Lung (tissue), 12 donors: Measurements from ENCODE around the gene DENND5A. TPM values are rescaled to one million over a fixed set of nuclear protein-coding genes. Genes with fewer than 3 reads are reported as not detected.

Experiments used
- ATAC-seq: fragments of 200-7000 bp; cut with Tn5 transposase; one replicate; pipeline ENCODE4 v1.9.1; 2020; ENCODE audit warnings: moderate number of reproducible peaks; ENCODE audit not compliant: insufficient read depth, low FRiP score
- DNase-seq, 3 donors: peaks; one replicate each; pipeline ENCODE4 v3.0.0-alpha.2; 2013 to 2017
- H3K27ac ChIP-seq, 2 donors: one replicate each; pipeline ENCODE4 v1.5.1; 2013; ENCODE audit warnings: mild to moderate bottlenecking in 2 of 2, moderate library complexity in 2 of 2, control low read depth in 1 of 2, inconsistent platforms in 1 of 2, low read depth in 1 of 2, low read length in 1 of 2
- H3K27me3 ChIP-seq, 3 donors: one replicate each; pipeline ENCODE4 v1.5.1; 2013; ENCODE audit warnings: low read length in 2 of 3; ENCODE audit not compliant: control insufficient read depth in 3 of 3, insufficient read depth in 3 of 3
- H3K36me3 ChIP-seq, 4 donors: one replicate each; pipeline ENCODE4 v1.5.1; 2013; ENCODE audit warnings: low read length in 4 of 4, mild to moderate bottlenecking in 1 of 4, moderate library complexity in 1 of 4; ENCODE audit not compliant: control insufficient read depth in 4 of 4, insufficient read depth in 4 of 4
- H3K4me1 ChIP-seq, 5 donors: one replicate each; pipeline ENCODE4 v1.5.1; 2013; ENCODE audit warnings: low read length in 5 of 5, mild to moderate bottlenecking in 2 of 5, moderate library complexity in 1 of 5; ENCODE audit not compliant: control insufficient read depth in 5 of 5, insufficient read depth in 5 of 5
- H3K4me3 ChIP-seq: one replicate; pipeline ENCODE4 v1.5.1; 2013; ENCODE audit warnings: mild to moderate bottlenecking, control low read depth, moderate library complexity
- H3K9ac ChIP-seq, 2 donors: one replicate each; pipeline ENCODE4 v1.5.1; 2013; ENCODE audit warnings: low read length in 2 of 2, control low read depth in 1 of 2; ENCODE audit not compliant: insufficient read depth in 1 of 2
- H3K9me3 ChIP-seq, 4 donors: one replicate each; pipeline ENCODE4 v1.5.1; 2013; ENCODE audit warnings: low read length in 3 of 4, mild to moderate bottlenecking in 1 of 4, moderate library complexity in 1 of 4; ENCODE audit not compliant: control insufficient read depth in 4 of 4, insufficient read depth in 3 of 4
- CTCF ChIP-seq: IDR thresholded peaks from 2 replicates; pipeline ENCODE4 v1.5.1; 2012; ENCODE audit warnings: mild to moderate bottlenecking; ENCODE audit errors: control extremely low read depth, extremely low read depth
- WGBS, 2 donors: extraction: QIAGEN DNeasy Blood & Tissue Kit; methylation state at CpG; one replicate each; pipeline ENCODE4 v1.1.7; 2013; 5-methylcytosine and 5-hydroxymethylcytosine counted together
- polyA plus RNA-seq, 2 donors: library from polyadenylated mRNA; stranded (reverse); fragments of 200-250 nt; gene quantifications; one replicate each; pipeline ENCODE4 v1.2.1, GENCODE V29; 2013
- total RNA-seq, 2 donors: library from RNA; depleted of rRNA in 1 of 2; stranded (reverse); fragments of >200 nt in 1 of 2; gene quantifications; one replicate each; pipeline ENCODE4 v1.2.1, GENCODE V29; 2014 to 2021
- donor health status: control.
- donor health status: control.
- donor health status: Bipolar disorder and iron deficiency.
- donor health status: healthy.
- donor health status: DM: yes; HTN: yes; CAD: no.

The DENND5A gene
- total and polyA plus RNA-seq, 4 donors = 20.8 to 152 (median 112) TPM

DNA sequence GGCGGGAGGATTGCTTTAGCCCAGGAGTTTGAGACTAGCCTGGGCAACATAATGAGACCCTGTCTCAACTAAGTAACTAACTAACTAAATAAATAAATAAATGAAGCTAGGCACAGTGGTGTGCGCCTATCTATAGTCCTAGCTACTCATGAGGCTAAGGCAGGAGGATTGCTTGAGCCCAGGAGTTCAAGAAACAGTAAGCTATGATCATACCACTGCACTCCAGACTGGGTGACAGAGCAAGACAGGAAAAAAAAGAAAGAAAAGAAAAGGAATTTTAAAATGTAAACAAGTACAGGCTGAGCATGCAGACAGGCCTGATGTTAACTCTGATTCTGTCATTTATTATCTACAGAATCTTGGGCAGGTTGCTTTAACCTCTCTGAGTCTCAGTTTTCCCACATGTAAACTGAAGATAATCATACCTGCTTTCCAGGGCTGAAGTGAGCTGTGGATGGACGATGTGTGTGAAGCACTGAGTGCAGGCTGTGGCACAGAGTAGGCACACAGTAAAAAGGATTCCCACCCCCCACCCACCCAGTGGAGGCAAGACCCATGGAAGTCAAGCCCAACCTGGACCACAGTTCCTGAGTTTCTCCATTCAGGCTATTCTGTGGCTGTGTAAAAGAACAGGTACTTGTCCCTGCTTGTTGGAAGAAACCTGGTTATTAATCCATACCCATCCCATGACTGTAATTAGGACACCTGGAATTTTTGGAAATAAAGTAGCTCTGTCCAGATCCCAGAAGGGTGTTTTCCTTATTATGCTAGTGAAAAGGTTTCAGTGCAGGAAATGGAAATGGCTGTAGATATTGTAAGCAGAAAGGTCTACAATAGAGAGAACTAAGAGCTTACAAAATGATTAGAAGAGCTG lies 155.1 kb downstream of the DENND5A start:
- no peak overlapping the region for H3K27ac ChIP-seq
- 94% methylated on average over 3 of the region's 3 CpGs for WGBS, 2 donors
- H3K4me3 ChIP-seq = no peak overlapping the region
- H3K4me1 ChIP-seq = no peaks in the 10 kb centered on the region
- H3K27me3 ChIP-seq = no peaks in the 10 kb centered on the region
- DNase-seq (no peak), ATAC-seq (no peak)
- no peak overlapping the region for H3K9ac ChIP-seq
- no peaks in the 10 kb centered on the region for H3K36me3 ChIP-seq
- TF ChIP-seq CTCF = no peak
- peaks cover 0 to 4% (median 0%) of the 10 kb centered on the region in 4 donors for H3K9me3 ChIP-seq

DNA sequence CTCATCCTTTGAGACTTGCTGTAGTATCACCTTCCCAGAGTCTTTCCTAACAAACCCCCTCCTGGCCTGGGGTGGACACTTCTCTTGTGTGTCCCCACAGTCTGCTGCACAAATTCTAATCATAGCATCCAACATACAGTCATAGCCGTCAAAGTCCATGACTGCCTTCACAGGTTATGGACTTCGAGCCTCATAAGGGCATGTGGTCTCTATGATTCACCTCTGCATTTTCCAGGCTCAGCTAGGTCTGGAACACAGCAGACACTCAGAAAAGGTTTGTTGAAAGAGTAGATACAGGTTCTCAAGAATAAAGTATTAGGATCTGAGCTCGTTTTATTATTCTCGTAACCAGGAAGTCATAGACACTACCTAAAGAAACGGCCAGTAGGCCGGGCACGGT lies 160.6 kb downstream of the DENND5A start:
- Histone ChIP-seq H3K27me3 (no peaks in the 10 kb centered on the region), H3K36me3 (no peaks in the 10 kb centered on the region), H3K9me3 (peaks cover 0 to 2% (median 0%) of the 10 kb centered on the region in 4 donors), H3K4me3 (no peak overlapping the region), H3K9ac (no peak overlapping the region), H3K4me1 (peaks cover 0 to 4% (median 0%) of the 10 kb centered on the region in 5 donors), H3K27ac (no peak overlapping the region)
- WGBS, 2 donors = 91 to 97% methylated on average over 7 of the region's 7 CpGs
- DNase-seq = no peak
- no peak for ATAC-seq
- no peak for TF ChIP-seq CTCF

DNA sequence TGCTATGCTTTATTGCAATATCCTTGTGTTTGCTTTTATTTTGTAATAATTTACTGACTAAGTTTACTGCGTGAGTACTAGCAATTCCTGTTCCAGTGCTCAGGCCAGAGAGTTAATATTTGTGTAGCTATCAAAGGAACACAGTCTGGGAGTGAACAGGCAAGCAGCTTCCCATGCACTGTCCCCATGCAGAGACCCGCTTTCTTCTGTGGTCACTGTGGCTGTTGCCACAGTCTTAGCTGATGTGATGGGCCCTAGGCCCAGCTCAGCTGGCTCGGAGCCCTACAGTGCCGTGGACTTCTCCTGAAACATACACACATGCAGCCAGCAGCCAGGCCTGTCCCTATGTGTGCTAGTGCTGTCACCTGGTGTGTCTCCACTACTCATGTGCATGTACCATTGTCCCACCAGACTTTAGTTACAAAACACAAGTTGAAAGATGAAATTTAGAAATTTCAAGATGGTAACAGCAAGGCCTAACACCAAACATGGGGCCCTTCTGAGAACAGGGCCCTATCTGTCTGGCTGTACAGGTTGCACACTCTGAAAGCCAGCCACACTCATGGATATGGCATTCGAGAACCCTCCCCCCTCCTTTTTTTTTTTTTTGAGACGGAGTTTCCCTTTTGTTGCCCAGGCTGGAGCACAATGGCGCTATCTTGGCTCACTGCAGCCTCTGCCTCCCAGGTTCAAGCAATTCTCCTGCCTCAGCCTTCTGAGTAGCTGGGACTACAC lies 161.4 kb downstream of the DENND5A start:
- Histone ChIP-seq H3K36me3 (no peaks in the 10 kb centered on the region), H3K27me3 (no peaks in the 10 kb centered on the region), H3K9ac (no peak overlapping the region), H3K9me3 (peaks cover 0 to 2% (median 0%) of the 10 kb centered on the region in 4 donors), H3K27ac (no peak overlapping the region), H3K4me3 (no peak overlapping the region), H3K4me1 (peaks cover 0 to 4% (median 0%) of the 10 kb centered on the region in 5 donors)
- ATAC-seq (peak; percentile 47), DNase-seq (peak in 1 of 3 donors; percentile 32)
- TF ChIP-seq CTCF = no peak
- 74 to 89% methylated on average over 7 of the region's 7 CpGs for WGBS, 2 donors
